Nephron (organoid): ENCODE results near the gene SEMA4F.
A peak's percentile ranks its signal among the peaks of the same experiment; 100 is the strongest.

Experiments
- H3K27ac Mint-ChIP-seq, 3 experiments: 2 replicates each; pipeline ENCODE4 v1.8.0; 2020; ENCODE audit warnings: mixed read lengths in 3 of 3, mild to moderate bottlenecking in 2 of 3, moderate library complexity in 1 of 3
- H3K27me3 Mint-ChIP-seq: 2 replicates; pipeline ENCODE4 v1.8.0; 2021; ENCODE audit warnings: low read depth, mild to moderate bottlenecking, moderate library complexity, mixed read lengths
- H3K36me3 Mint-ChIP-seq: 2 replicates; pipeline ENCODE4 v1.8.0; 2020; ENCODE audit warnings: low read depth, mixed read lengths
- H3K4me1 Mint-ChIP-seq: 2 replicates; pipeline ENCODE4 v1.8.0; 2020; ENCODE audit warnings: mixed read lengths
- H3K4me3 Mint-ChIP-seq, 3 experiments: 2 replicates each; pipeline ENCODE4 v1.8.0; 2020; ENCODE audit warnings: mild to moderate bottlenecking in 3 of 3, mixed read lengths in 3 of 3, moderate library complexity in 2 of 3
- H3K9me3 Mint-ChIP-seq: 2 replicates; pipeline ENCODE4 v1.8.0; 2020; ENCODE audit warnings: mixed read lengths
- CTCF ChIP-seq, 3 experiments: fragments of 200-600 bp; sonication (generic); IDR thresholded peaks; one replicate each; pipeline ENCODE4 v1.5.0; 2021; ENCODE audit warnings: antibody characterized with exemption in 3 of 3; ENCODE audit not compliant: unreplicated experiment in 3 of 3

Gene SEMA4F

GRCh38 chr2:74655579-74655978 is 1.5 kb downstream of the SEMA4F start:
- Mint-ChIP-seq H3K36me3 (peaks cover 5% of the 10 kb centered on the region), H3K4me3 (peak overlapping the region; percentile 57 to 87 (median 78)), H3K27ac (no peak overlapping the region), H3K27me3 (peaks cover 16% of the 10 kb centered on the region), H3K4me1 (peaks cover 9% of the 10 kb centered on the region), H3K9me3 (no peaks in the 10 kb centered on the region)
- TF ChIP-seq CTCF (IDR thresholded peaks at IDR 0.05; ENCODE audit: unreplicated experiment in 3 of 3) = no peak

- Mint-ChIP-seq H3K4me3 (peak overlapping the region in 2 of 3 experiments; percentile 22 to 31), H3K36me3 (peaks cover 8% of the 10 kb centered on the region), H3K27me3 (peaks cover 6% of the 10 kb centered on the region), H3K4me1 (peaks cover 6% of the 10 kb centered on the region), H3K27ac (no peak overlapping the region), H3K9me3 (no peaks in the 10 kb centered on the region)
- TF ChIP-seq CTCF (IDR thresholded peaks at IDR 0.05; ENCODE audit: unreplicated experiment in 3 of 3) = no peak
Measured at GRCh38 chr2:74658516-74658915, 4.5 kb downstream of the SEMA4F start.

DNA sequence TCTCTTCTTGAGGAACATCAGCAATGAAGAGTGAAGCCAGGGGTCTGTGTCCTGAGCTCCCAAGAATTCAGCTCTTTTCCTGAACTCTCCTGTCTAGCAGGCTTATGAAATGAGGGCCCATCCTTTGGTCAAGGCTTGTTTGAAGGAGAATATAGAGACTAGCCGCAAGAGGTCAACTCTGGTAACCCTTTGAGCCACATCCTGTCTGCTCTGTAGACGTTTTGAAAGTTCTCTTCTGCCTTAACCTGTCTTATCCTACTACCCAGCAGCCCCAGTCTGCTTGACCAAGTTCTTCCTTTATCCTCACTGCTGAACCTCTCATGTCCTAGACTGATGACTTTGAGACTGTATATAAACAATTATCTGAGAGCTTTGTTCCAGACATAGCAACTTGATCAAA is 5.4 kb downstream of the SEMA4F start:
- H3K27me3 Mint-ChIP-seq = peaks cover 6% of the 10 kb centered on the region

DNA sequence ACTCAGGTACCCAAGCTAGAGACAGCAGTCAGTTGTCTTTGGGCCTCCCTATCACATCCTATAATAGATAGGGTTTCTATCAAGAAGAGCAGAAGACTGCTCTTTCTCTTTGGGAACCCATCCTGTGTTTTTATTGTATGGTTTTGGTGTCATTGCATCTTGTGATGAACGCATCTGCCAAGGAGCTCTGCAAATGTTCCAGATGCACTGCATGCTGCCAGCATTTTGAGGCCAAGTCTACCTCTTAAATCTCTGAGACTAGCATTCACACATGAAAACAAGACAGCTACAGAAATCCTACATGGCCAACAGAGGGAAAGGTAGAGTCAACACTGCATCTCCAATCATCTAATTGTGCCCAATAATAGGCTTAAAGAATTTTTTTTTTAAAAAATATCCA is 14.0 kb downstream of the SEMA4F start:
- no peak overlapping the region for H3K4me3 Mint-ChIP-seq
- H3K9me3 Mint-ChIP-seq = no peaks in the 10 kb centered on the region
- H3K27me3 Mint-ChIP-seq = no peaks in the 10 kb centered on the region
- H3K27ac Mint-ChIP-seq = no peak overlapping the region
- H3K36me3 Mint-ChIP-seq = no peaks in the 10 kb centered on the region
- no peak for TF ChIP-seq CTCF (IDR thresholded peaks at IDR 0.05; ENCODE audit: unreplicated experiment in 3 of 3)
- H3K4me1 Mint-ChIP-seq = no peaks in the 10 kb centered on the region

More for the DNA sequence above, 5.4 kb downstream of the SEMA4F start:
- H3K9me3 Mint-ChIP-seq = no peaks in the 10 kb centered on the region
- peaks cover 6% of the 10 kb centered on the region for H3K4me1 Mint-ChIP-seq
- no peak for TF ChIP-seq CTCF (IDR thresholded peaks at IDR 0.05; ENCODE audit: unreplicated experiment in 3 of 3)
- H3K4me3 Mint-ChIP-seq = no peak overlapping the region
- peaks cover 8% of the 10 kb centered on the region for H3K36me3 Mint-ChIP-seq
- no peak overlapping the region for H3K27ac Mint-ChIP-seq

GRCh38 chr2:74670263-74670662 is 16.2 kb downstream of the SEMA4F start:
- peaks cover 12% of the 10 kb centered on the region for H3K36me3 Mint-ChIP-seq
- H3K4me1 Mint-ChIP-seq = no peaks in the 10 kb centered on the region
- no peak overlapping the region for H3K27ac Mint-ChIP-seq
- H3K27me3 Mint-ChIP-seq = no peaks in the 10 kb centered on the region
- no peak for TF ChIP-seq CTCF (IDR thresholded peaks at IDR 0.05; ENCODE audit: unreplicated experiment in 3 of 3)
- H3K9me3 Mint-ChIP-seq = no peaks in the 10 kb centered on the region
- H3K4me3 Mint-ChIP-seq = no peak overlapping the region

GRCh38 chr2:74671479-74671878 is 17.4 kb downstream of the SEMA4F start:
- no peak for TF ChIP-seq CTCF (IDR thresholded peaks at IDR 0.05; ENCODE audit: unreplicated experiment in 3 of 3)
- peaks cover 21% of the 10 kb centered on the region for H3K36me3 Mint-ChIP-seq
- no peaks in the 10 kb centered on the region for H3K9me3 Mint-ChIP-seq
- H3K4me1 Mint-ChIP-seq = no peaks in the 10 kb centered on the region
- no peak overlapping the region for H3K4me3 Mint-ChIP-seq
- no peaks in the 10 kb centered on the region for H3K27me3 Mint-ChIP-seq
- no peak overlapping the region for H3K27ac Mint-ChIP-seq
